ENCODE results near the gene CRB3.

GRCh38 chr19:6466526-6467248 is 2.6 kb downstream of the CRB3 start:
- no peak for TF ChIP-seq CTCF (conservative IDR thresholded peaks at IDR 0.05 in 1 of 2, IDR thresholded peaks at IDR 0.05 in 1 of 2; ENCODE audit: low read depth in 1 of 2, low read length in 2 of 2)
- TF ChIP-seq EZH2 (IDR thresholded peaks at IDR 0.05; ENCODE audit: low read length, missing control alignments): no peak
